Measurements from ENCODE around the gene ZNF212. TPM values are rescaled to one million over a fixed set of nuclear protein-coding genes. Genes with fewer than 3 reads are reported as not detected.

ZNF212 gene
- polyA plus RNA-seq, 1 experiment = 4.6 TPM

DNA sequence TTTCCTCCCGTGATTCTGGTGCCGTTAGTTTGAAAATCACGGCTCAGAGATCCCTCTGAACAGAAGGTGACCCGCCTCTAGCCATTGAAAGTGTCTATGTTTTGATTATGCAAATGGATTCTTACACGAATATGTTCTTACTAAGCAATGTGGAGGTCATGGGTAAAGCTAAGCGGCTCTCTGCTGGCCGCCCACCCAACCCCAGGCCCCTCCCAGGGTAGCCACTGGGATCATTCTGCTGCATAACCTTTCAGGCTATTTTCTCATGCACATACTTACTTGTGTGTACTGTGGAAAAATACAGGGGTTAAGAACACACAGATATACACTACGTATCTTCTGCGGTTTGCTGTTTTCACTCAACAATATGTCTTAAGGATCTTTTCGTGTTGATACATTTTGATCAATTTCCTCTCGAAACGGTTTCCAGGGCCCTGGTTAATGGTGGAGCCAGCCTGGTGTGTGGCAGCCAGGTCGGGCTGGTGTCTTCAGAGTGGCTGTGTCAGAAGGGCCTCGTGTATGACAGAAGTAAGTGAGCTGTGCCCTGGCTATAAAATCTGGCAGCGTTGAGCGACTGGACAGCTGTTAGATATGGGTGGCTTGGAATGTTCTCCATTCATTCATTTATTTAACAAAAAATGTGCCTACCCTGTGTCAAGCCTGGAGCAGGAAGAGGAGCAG is 52.5 kb downstream of the ZNF212 start:
- H3K27me3 ChIP-seq (ENCODE audit: control insufficient read depth, insufficient read depth, low read length) = no peaks in the 10 kb centered on the region
- DNase-seq (ENCODE audit: low read depth) = no peak
- no peak for TF ChIP-seq CTCF (IDR thresholded peaks at IDR 0.05; ENCODE audit: insufficient read depth, low read depth, low read length)
- POLR2A ChIA-PET = no interaction called here
- no peak overlapping the region for H3K4me3 ChIP-seq (ENCODE audit: low read depth, low read length)
- H3K36me3 ChIP-seq (ENCODE audit: control insufficient read depth, insufficient read depth, low read length) = peaks cover 9% of the 10 kb centered on the region
- CTCF ChIA-PET = interaction anchor here (3.0 kb wide), 1 partner anchor 19 kb away, joined by 14 read pairs; no protein-coding TSS in a partner anchor

DNA sequence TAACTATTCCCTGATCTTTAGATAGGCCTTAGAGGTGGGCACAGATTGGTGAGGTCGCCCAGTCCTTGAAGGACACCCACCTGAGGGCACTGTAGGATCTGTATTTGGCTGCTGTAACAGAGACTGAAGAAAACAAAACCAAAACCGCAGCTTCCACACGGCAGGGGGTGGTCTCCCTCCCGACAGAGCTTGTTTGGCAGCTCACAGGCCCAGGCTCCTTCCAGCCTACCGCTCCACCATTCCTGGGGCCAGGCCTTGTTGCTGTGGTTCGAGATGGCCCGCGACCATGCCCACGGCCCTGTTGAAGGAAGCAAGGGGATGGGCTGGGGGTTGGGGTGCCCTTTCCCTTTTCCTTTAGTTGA is 53.0 kb downstream of the ZNF212 start:
- Histone ChIP-seq H3K36me3 (ENCODE audit: control insufficient read depth, insufficient read depth, low read length) (peaks cover 9% of the 10 kb centered on the region), H3K4me3 (ENCODE audit: low read depth, low read length) (no peak overlapping the region), H3K27me3 (ENCODE audit: control insufficient read depth, insufficient read depth, low read length) (no peaks in the 10 kb centered on the region)
- POLR2A ChIA-PET = interaction anchor here (0.6 kb wide), 1 partner anchor 13 kb away, joined by 5 read pairs; no protein-coding TSS in a partner anchor
- no peak for TF ChIP-seq CTCF (IDR thresholded peaks at IDR 0.05; ENCODE audit: insufficient read depth, low read depth, low read length)
- DNase-seq (ENCODE audit: low read depth) = no peak
- CTCF ChIA-PET = interaction anchor here (3.0 kb wide), 1 partner anchor 18 kb away, joined by 14 read pairs; no protein-coding TSS in a partner anchor

GRCh38 chr7:149293338-149293737 is 53.9 kb downstream of the ZNF212 start:
- POLR2A ChIA-PET = no interaction called here
- CTCF ChIA-PET = no interaction called here

DNA sequence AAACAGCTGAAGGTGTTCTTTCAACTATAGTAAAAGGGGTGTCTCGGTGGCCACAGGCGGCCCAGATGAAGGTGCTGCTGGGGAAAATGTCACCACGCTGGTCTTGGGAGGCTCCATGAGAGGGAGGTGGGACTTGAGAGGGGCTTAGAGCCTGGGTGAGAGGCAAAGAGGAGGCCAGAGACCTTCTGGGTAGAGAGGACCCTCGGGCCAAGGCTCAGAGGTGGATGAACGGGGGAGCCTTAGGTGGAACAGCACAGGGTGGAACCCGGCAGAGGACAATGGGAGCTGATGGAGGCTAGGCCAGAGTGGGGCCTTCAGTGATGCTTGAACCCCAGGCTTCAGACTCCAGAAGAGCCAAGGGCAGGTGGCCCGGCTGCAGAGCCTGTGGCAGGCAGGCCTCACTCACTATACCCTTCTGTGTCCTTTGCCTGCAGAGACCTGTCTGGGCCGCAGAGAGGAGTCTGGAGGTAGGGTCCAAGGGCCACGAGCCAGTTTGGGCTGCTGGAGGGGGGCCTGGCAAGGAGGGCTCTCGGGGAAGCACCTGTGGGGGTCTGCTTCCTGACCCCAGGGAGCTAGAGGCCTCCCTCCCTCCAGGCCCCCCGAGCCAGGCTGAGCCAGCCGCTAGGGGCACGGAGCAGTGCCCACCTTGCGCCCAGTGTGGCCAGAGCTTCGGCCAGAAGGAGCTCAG is 54.6 kb downstream of the ZNF212 start:
- CTCF ChIA-PET = no interaction called here

More at GRCh38 chr7:149293338-149293737, 53.9 kb downstream of the ZNF212 start:
- Histone ChIP-seq H3K27me3 (ENCODE audit: control insufficient read depth, insufficient read depth, low read length) (no peaks in the 10 kb centered on the region), H3K36me3 (ENCODE audit: control insufficient read depth, insufficient read depth, low read length) (peaks cover 9% of the 10 kb centered on the region), H3K4me3 (ENCODE audit: low read depth, low read length) (no peak overlapping the region)
- DNase-seq (ENCODE audit: low read depth) = no peak
- TF ChIP-seq CTCF (IDR thresholded peaks at IDR 0.05; ENCODE audit: insufficient read depth, low read depth, low read length) = no peak

More for the DNA sequence above, 54.6 kb downstream of the ZNF212 start:
- Histone ChIP-seq H3K4me3 (ENCODE audit: low read depth, low read length) (no peak overlapping the region), H3K27me3 (ENCODE audit: control insufficient read depth, insufficient read depth, low read length) (no peaks in the 10 kb centered on the region), H3K36me3 (ENCODE audit: control insufficient read depth, insufficient read depth, low read length) (peaks cover 9% of the 10 kb centered on the region)
- POLR2A ChIA-PET = no interaction called here
- DNase-seq (ENCODE audit: low read depth) = no peak
- TF ChIP-seq CTCF (IDR thresholded peaks at IDR 0.05; ENCODE audit: insufficient read depth, low read depth, low read length) = no peak
